ENCODE measurements around the gene MB21D2.

- TF ChIP-seq CTCF (IDR thresholded peaks at IDR 0.05 in 8 of 11, conservative IDR thresholded peaks at IDR 0.05 in 3 of 11) (no peak), POLR2A (IDR thresholded peaks at IDR 0.05) (no peak), POLR2AphosphoS5 (IDR thresholded peaks at IDR 0.05) (no peak)
These were observed 34.1 kb downstream of the MB21D2 start for GRCh38 chr3:192883512-192883911.
